Calu3 (cell line): ENCODE results near the gene STAT1. TPM values are rescaled to one million over a fixed set of nuclear protein-coding genes. Genes with fewer than 3 reads are reported as not detected.

Experiments used
- BruUV-seq: library from RNA; stranded (reverse); fragments of 400-500 nt; replicated peaks from 2 replicates; lab custom pipeline; 2021; lab: Mats Ljungman, UMichigan
- CTCF ChIA-PET: fragments of 300-600 bp; sonication (Branson Sonifier 250); formaldehyde crosslinking; loops from one replicate; lab custom pipeline; 2022; ENCODE audit warnings: antibody characterized with exemption; lab: Charles Lee
- DNase-seq: peaks from one replicate; pipeline ENCODE4 v3.0.0; 2022
- H3K27ac Mint-ChIP-seq: one replicate; pipeline ENCODE4 v1.8.0; 2022; ENCODE audit warnings: mixed read lengths; ENCODE audit not compliant: unreplicated experiment
- H3K27me3 Mint-ChIP-seq: one replicate; pipeline ENCODE4 v1.8.0; 2022; ENCODE audit warnings: mixed read lengths; ENCODE audit not compliant: unreplicated experiment
- H3K36me3 Mint-ChIP-seq: one replicate; pipeline ENCODE4 v1.8.0; 2022; ENCODE audit warnings: mild to moderate bottlenecking, moderate library complexity, mixed read lengths; ENCODE audit not compliant: insufficient read depth, unreplicated experiment
- H3K4me1 Mint-ChIP-seq: one replicate; pipeline ENCODE4 v1.8.0; 2022; ENCODE audit warnings: mild to moderate bottlenecking, low read depth, mixed read lengths; ENCODE audit not compliant: unreplicated experiment
- H3K4me3 Mint-ChIP-seq: one replicate; pipeline ENCODE4 v1.8.0; 2022; ENCODE audit warnings: mild to moderate bottlenecking, low read depth, moderate library complexity, mixed read lengths; ENCODE audit not compliant: unreplicated experiment
- H3K9me3 Mint-ChIP-seq: one replicate; pipeline ENCODE4 v1.8.0; 2022; ENCODE audit warnings: low read depth, mixed read lengths; ENCODE audit not compliant: unreplicated experiment
- intact Hi-C: fragments of 100-400 bp; cut with micrococcal nuclease; formaldehyde crosslinking; loops from one replicate; pipeline ENCODE4 v1.10.0; 2022; ENCODE audit not compliant: unreplicated experiment
- total RNA-seq: library from RNA; stranded (reverse); gene quantifications from 2 replicates; pipeline ENCODE4 v1.2.3, GENCODE V29; 2022
- TF ChIP-seq, protein P1 (sequence below): fragments of 200-600 bp; IDR thresholded peaks from one replicate; pipeline ENCODE4 v1.8.0; 2022; ENCODE audit warnings: antibody characterized with exemption; ENCODE audit not compliant: unreplicated experiment

Gene STAT1
- total RNA-seq, 1 experiment from 2014 or later = 172 TPM

DNA sequence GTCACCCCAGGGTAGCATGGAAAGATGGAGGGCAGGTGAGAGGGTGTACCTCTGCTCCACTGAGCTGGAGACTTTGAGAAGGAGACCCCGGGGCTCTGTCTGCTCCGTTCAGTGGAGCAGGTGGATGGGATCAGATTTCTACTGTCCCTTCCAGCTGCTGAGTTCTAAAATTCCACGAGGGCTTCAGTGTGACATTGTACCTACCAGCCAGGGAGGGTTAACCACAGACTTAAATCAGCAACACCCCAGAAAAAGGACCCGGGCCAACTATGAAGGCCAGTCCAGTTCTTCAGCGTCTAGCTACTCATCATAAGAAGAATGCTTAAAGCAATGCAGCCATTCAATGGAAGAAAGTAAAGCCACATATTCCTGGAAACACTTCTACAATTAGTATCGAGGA is 23.8 kb downstream of the STAT1 start:
- Mint-ChIP-seq H3K4me3 (no peak overlapping the region), H3K27ac (no peak overlapping the region), H3K36me3 (peaks cover 62% of the 10 kb centered on the region), H3K4me1 (no peaks in the 10 kb centered on the region), H3K9me3 (no peaks in the 10 kb centered on the region), H3K27me3 (no peaks in the 10 kb centered on the region)
- TF ChIP-seq, protein P1, sequence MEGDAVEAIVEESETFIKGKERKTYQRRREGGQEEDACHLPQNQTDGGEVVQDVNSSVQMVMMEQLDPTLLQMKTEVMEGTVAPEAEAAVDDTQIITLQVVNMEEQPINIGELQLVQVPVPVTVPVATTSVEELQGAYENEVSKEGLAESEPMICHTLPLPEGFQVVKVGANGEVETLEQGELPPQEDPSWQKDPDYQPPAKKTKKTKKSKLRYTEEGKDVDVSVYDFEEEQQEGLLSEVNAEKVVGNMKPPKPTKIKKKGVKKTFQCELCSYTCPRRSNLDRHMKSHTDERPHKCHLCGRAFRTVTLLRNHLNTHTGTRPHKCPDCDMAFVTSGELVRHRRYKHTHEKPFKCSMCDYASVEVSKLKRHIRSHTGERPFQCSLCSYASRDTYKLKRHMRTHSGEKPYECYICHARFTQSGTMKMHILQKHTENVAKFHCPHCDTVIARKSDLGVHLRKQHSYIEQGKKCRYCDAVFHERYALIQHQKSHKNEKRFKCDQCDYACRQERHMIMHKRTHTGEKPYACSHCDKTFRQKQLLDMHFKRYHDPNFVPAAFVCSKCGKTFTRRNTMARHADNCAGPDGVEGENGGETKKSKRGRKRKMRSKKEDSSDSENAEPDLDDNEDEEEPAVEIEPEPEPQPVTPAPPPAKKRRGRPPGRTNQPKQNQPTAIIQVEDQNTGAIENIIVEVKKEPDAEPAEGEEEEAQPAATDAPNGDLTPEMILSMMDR = no peak
- BruUV-seq = no TSS peak
- CTCF ChIA-PET = no interaction called here
- intact Hi-C loops = no loop called here
- DNase-seq = no peak

DNA sequence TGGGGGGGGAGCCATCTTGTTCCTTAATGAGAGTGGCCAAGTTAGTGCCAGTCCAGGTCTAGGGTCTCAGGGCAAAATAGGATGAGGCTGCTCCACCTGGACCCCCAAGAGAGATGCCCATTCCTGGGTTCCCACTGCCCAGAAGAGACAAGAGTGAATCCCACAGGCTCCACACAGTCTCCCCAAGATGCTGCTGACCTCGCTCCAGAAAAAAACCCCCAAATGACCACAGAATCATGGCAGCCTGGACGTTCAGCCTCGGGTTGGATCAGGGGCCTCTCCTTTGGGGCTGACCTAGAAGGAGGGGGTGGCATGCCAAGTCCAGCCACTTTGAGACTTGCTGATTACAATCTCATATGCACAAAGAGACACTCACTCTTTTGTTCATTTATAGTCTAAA is 25.1 kb downstream of the STAT1 start:
- no peaks in the 10 kb centered on the region for H3K4me1 Mint-ChIP-seq
- intact Hi-C loops = no loop called here
- no peak for DNase-seq
- H3K4me3 Mint-ChIP-seq = no peak overlapping the region
- no peaks in the 10 kb centered on the region for H3K27me3 Mint-ChIP-seq
- CTCF ChIA-PET = no interaction called here
- H3K36me3 Mint-ChIP-seq = peaks cover 52% of the 10 kb centered on the region
- H3K9me3 Mint-ChIP-seq = no peaks in the 10 kb centered on the region
- no TSS peak for BruUV-seq
- H3K27ac Mint-ChIP-seq = no peak overlapping the region
- TF ChIP-seq, protein P1 = no peak

DNA sequence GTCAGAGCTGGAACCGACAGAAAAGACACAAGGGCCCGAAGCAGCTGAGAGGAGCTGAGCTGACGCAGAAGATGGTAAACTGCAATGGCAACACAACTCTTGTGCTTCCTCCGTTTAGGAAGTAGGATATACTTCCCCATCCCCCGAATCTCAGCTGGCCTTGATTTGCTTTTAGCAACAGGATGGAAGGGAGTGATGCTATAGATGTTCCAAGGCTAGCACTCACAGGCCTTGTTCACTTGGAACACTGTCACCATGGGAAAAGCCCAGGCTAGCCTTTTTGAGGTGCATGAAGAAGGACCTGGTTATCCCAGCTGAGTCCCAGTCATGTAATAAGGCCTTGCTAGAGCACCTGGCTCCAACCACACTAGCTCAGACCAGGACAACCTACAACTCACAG is 26.0 kb downstream of the STAT1 start:
- H3K36me3 Mint-ChIP-seq = peaks cover 43% of the 10 kb centered on the region
- intact Hi-C loops = no loop called here
- CTCF ChIA-PET = no interaction called here
- BruUV-seq = no TSS peak
- no peak overlapping the region for H3K4me3 Mint-ChIP-seq
- DNase-seq = no peak
- H3K4me1 Mint-ChIP-seq = no peaks in the 10 kb centered on the region
- H3K9me3 Mint-ChIP-seq = no peaks in the 10 kb centered on the region
- TF ChIP-seq, protein P1 = no peak
- no peaks in the 10 kb centered on the region for H3K27me3 Mint-ChIP-seq
- H3K27ac Mint-ChIP-seq = no peak overlapping the region

DNA sequence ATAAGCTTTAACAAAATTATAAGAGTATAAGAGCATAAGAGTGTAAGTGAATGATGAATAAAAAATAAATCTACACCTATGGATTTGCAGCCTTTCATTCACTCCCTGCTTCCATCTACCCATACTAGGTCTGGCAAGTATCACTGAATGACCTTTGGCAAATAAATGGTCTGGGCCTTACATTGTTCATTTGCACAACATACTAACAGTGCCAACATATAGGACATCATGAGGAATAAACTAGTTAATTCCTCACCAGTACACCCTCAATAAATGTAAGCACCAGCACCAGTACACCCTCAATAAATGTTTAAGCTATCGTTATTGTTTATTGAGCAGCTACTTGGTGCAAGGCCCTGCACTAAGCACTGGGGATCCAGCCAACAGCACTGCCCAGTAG is 26.9 kb downstream of the STAT1 start:
- no peaks in the 10 kb centered on the region for H3K4me1 Mint-ChIP-seq
- DNase-seq = no peak
- intact Hi-C loops = no loop called here
- H3K27ac Mint-ChIP-seq = no peak overlapping the region
- CTCF ChIA-PET = no interaction called here
- TF ChIP-seq, protein P1 = no peak
- BruUV-seq = no TSS peak
- peaks cover 45% of the 10 kb centered on the region for H3K36me3 Mint-ChIP-seq
- no peak overlapping the region for H3K4me3 Mint-ChIP-seq
- H3K9me3 Mint-ChIP-seq = no peaks in the 10 kb centered on the region
- H3K27me3 Mint-ChIP-seq = no peaks in the 10 kb centered on the region
